NCI-H128 (cell line): ENCODE results near the gene MCM10.

Experiments
- DNase-seq: peaks from one replicate; lab custom pipeline; 2025; ENCODE audit not compliant: unreplicated experiment; lab: John Stamatoyannopoulos, UW

Gene MCM10

DNA sequence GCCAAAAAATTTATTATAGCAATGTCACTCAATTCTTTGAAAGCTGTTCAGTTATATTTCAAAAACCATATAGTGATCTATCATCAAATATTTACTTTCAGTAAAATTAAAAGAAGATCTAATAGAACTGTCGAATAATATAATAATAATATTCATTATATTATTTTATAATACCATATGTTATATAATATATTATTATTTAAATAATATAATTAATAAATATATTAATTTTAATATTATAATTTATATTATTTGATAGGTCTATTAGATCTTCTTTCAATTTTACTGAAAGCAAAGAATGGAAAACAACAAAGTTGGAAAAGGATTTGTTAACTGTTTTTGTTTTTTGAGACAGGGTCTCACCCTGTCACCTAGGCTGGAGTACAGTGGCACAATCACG, 95.3 kb downstream of the MCM10 start:
- DNase-seq = no peak

- no peak for DNase-seq
These were observed 96.3 kb downstream of the MCM10 start for GRCh38 chr10:13257621-13258140.
